ENCODE results near the gene LRFN4. TPM values are rescaled to one million over a fixed set of nuclear protein-coding genes. Genes with fewer than 3 reads are reported as not detected.

Gene LRFN4
- total and polyA plus RNA-seq, 2 of the 8 experiments (the other 6 are each of a cell fraction or from before 2014, with no cell fraction given) = 49.8 to 64.3 TPM

- no peak for TF ChIP-seq CHD7 (IDR thresholded peaks at IDR 0.05; ENCODE audit: insufficient replicate concordance, low read length)
- TF ChIP-seq POLR2AphosphoS5 (IDR thresholded peaks at IDR 0.05; ENCODE audit: low read depth, low read length) = no peak
- TF ChIP-seq SUZ12 (IDR thresholded peaks at IDR 0.05; ENCODE audit: low read length) = no peak
- TF ChIP-seq BACH1 (IDR thresholded peaks at IDR 0.05; ENCODE audit: low read length) = no peak
- no peak for TF ChIP-seq SRF (IDR thresholded peaks at IDR 0.05; ENCODE audit: low read depth, low read length)
- no peak for TF ChIP-seq ATF3 (IDR thresholded peaks at IDR 0.05; ENCODE audit: insufficient read depth, low read depth, low read length)
Observed at GRCh38 chr11:66853242-66854229, 3.3 kb upstream of the LRFN4 start (continued).

Measured in H1 (cell line).